GM23248 (cell line): Measurements from ENCODE around the gene TRPV2. TPM values are rescaled to one million over a fixed set of nuclear protein-coding genes. Genes with fewer than 3 reads are reported as not detected.
"Not testable (repeated sequence)": the region's sequence is repeated elsewhere in the genome, so short reads cannot be mapped to it uniquely, and the experiment has no call there.

Experiments
- DNase-seq: peaks from one replicate; pipeline ENCODE4 v3.0.0-alpha.2; 2015
- H2AFZ ChIP-seq: fragments of 200-600 bp; sonication (generic); 2 replicates; pipeline ENCODE4 v1.6.1; 2016; ENCODE audit warnings: antibody characterized with exemption
- H3F3A ChIP-seq: fragments of 200-600 bp; sonication (generic); 2 replicates; pipeline ENCODE4 v1.6.1; 2016; ENCODE audit warnings: mild to moderate bottlenecking, antibody characterized with exemption, mixed run types; ENCODE audit not compliant: insufficient read depth
- H3K27ac ChIP-seq: fragments of 200-600 bp; sonication (generic); 2 replicates; pipeline ENCODE4 v1.5.1; 2016; ENCODE audit warnings: mild to moderate bottlenecking
- H3K27me3 ChIP-seq: fragments of 200-600 bp; sonication (generic); replicated peaks from 2 replicates; pipeline ENCODE4 v1.6.1; 2016; ENCODE audit warnings: mild to moderate bottlenecking; ENCODE audit not compliant: insufficient read depth
- H3K36me3 ChIP-seq: fragments of 200-600 bp; sonication (generic); 2 replicates; pipeline ENCODE4 v1.6.1; 2016; ENCODE audit warnings: low read depth, mild to moderate bottlenecking
- H3K4me1 ChIP-seq: fragments of 200-600 bp; sonication (generic); 2 replicates; pipeline ENCODE4 v1.6.1; 2016; ENCODE audit warnings: mild to moderate bottlenecking; ENCODE audit not compliant: insufficient read depth
- H3K4me2 ChIP-seq: fragments of 200-600 bp; sonication (generic); one replicate; pipeline ENCODE4 v1.6.1; 2016; ENCODE audit warnings: mild to moderate bottlenecking; ENCODE audit not compliant: unreplicated experiment
- H3K4me3 ChIP-seq: fragments of 200-600 bp; sonication (generic); 2 replicates; pipeline ENCODE4 v1.5.1; 2016; ENCODE audit warnings: mild to moderate bottlenecking
- H3K79me2 ChIP-seq: fragments of 200-600 bp; sonication (generic); 2 replicates; pipeline ENCODE4 v1.6.1; 2016; ENCODE audit warnings: mild to moderate bottlenecking; ENCODE audit not compliant: insufficient read depth
- H3K9ac ChIP-seq: fragments of 200-600 bp; sonication (generic); 2 replicates; pipeline ENCODE4 v1.6.1; 2016; ENCODE audit warnings: mild to moderate bottlenecking
- H3K9me2 ChIP-seq: fragments of 200-600 bp; sonication (generic); 2 replicates; pipeline ENCODE4 v1.6.1; 2016; ENCODE audit warnings: mixed run types, mild to moderate bottlenecking, moderate library complexity; ENCODE audit not compliant: insufficient read depth
- H3K9me3 ChIP-seq: fragments of 200-600 bp; sonication (generic); one replicate; pipeline ENCODE4 v1.6.1; 2017; ENCODE audit warnings: low read depth
- H4K20me1 ChIP-seq: fragments of 200-600 bp; sonication (generic); 2 replicates; pipeline ENCODE4 v1.6.0; 2016; ENCODE audit not compliant: insufficient read depth
- EZH2 ChIP-seq: fragments of 200-600 bp; sonication (generic); IDR thresholded peaks from 2 replicates; pipeline ENCODE4 v1.6.1; 2018; ENCODE audit warnings: antibody characterized with exemption, mild to moderate bottlenecking; ENCODE audit not compliant: insufficient read depth, poor library complexity, severe bottlenecking
- EZH2phosphoT487 ChIP-seq: fragments of 200-600 bp; sonication (generic); IDR thresholded peaks from 2 replicates; pipeline ENCODE4 v1.6.1; 2018; ENCODE audit warnings: antibody characterized with exemption, moderate library complexity, mild to moderate bottlenecking, low read depth; ENCODE audit not compliant: insufficient read depth
- WGBS, 2 experiments: methylation state at CpG; one replicate each; pipeline ENCODE4 v1.1.6; 2015 to 2017; ENCODE audit warnings: low lambda C conversion rate in 2 of 2, low coverage in 1 of 2; ENCODE audit errors: missing lambda C conversion rate in 2 of 2; 5-methylcytosine and 5-hydroxymethylcytosine counted together
- in situ Hi-C: fragments of 300-500 bp; cut with MboI; formaldehyde crosslinking; loops from 2 replicates; pipeline ENCODE4 v1.15.0; 2020
- polyA plus RNA-seq: library from polyadenylated mRNA; unstranded; fragments of >200 nt; fragmentation: Nextera tagmentation; extraction: Ambion mirVana; gene quantifications from 2 replicates; pipeline ENCODE4 v1.2.1, GENCODE V29; 2016
- total RNA-seq: library from RNA; depleted of rRNA; stranded (reverse); fragments of >200 nt; shearing (Covaris generic); gene quantifications from 2 replicates; pipeline ENCODE4 v1.2.3, GENCODE V29; 2014

The TRPV2 gene
- total and polyA plus RNA-seq, 2 experiments from 2014 or later = 19.6 to 23.9 TPM

GRCh38 chr17:16383216-16383615, 32.2 kb upstream of the TRPV2 start:
- peaks cover 5% of the 10 kb centered on the region; the same call in 1 of the 2 replicates for H4K20me1 ChIP-seq
- H3K9ac ChIP-seq = no peak overlapping the region
- no peaks in the 10 kb centered on the region for H3K9me2 ChIP-seq
- peaks cover 36% of the 10 kb centered on the region for H3K79me2 ChIP-seq
- H3K27me3 ChIP-seq = no peaks in the 10 kb centered on the region
- DNase-seq = no peak
- TF ChIP-seq EZH2 = no peak
- no peak for TF ChIP-seq EZH2phosphoT487
- H3K4me3 ChIP-seq = peak overlapping the region; percentile 91; the same call in 1 of the 2 replicates
- H2AFZ ChIP-seq = no peak overlapping the region
- H3K27ac ChIP-seq = no peak overlapping the region
- in situ Hi-C loops = no loop called here
- no peaks in the 10 kb centered on the region for H3K9me3 ChIP-seq
- H3K36me3 ChIP-seq = peaks cover 15% of the 10 kb centered on the region
- 56 to 59% methylated on average over 4 of the region's 4 CpGs for WGBS, 2 experiments
- H3K4me1 ChIP-seq = peaks cover 21% of the 10 kb centered on the region
- H3F3A ChIP-seq = peaks cover 34% of the 10 kb centered on the region
- H3K4me2 ChIP-seq = peak overlapping the region; percentile 91

GRCh38 chr17:16383772-16384287, 31.5 kb upstream of the TRPV2 start:
- Histone ChIP-seq H2AFZ (no peak overlapping the region), H3K4me3 (no peak overlapping the region), H3K36me3 (peaks cover 15% of the 10 kb centered on the region), H3K4me2 (no peak overlapping the region), H3K9me2 (no peaks in the 10 kb centered on the region), H3K4me1 (peaks cover 15% of the 10 kb centered on the region), H3K9me3 (no peaks in the 10 kb centered on the region), H4K20me1 (peaks cover 5% of the 10 kb centered on the region; the same call in 1 of the 2 replicates), H3K27ac (no peak overlapping the region), H3K79me2 (peaks cover 36% of the 10 kb centered on the region), H3K9ac (no peak overlapping the region), H3K27me3 (no peaks in the 10 kb centered on the region), H3F3A (peaks cover 27% of the 10 kb centered on the region)
- in situ Hi-C loops = no loop called here
- 87 to 89% methylated on average over 5 of the region's 5 CpGs for WGBS, 2 experiments
- TF ChIP-seq EZH2 (no peak), EZH2phosphoT487 (no peak)
- no peak for DNase-seq

- H3F3A ChIP-seq = peaks cover 24% of the 10 kb centered on the region
- peaks cover 15% of the 10 kb centered on the region for H3K36me3 ChIP-seq
- no peak overlapping the region for H3K27ac ChIP-seq
- no peak overlapping the region for H3K4me2 ChIP-seq
- no peak for DNase-seq
- H3K9ac ChIP-seq = no peak overlapping the region
- no peaks in the 10 kb centered on the region for H3K9me2 ChIP-seq
- H3K79me2 ChIP-seq = peaks cover 36% of the 10 kb centered on the region
- in situ Hi-C loops = no loop called here
- peaks cover 15% of the 10 kb centered on the region for H3K4me1 ChIP-seq
- no peak overlapping the region for H3K4me3 ChIP-seq
- no peaks in the 10 kb centered on the region for H3K27me3 ChIP-seq
- H3K9me3 ChIP-seq = no peaks in the 10 kb centered on the region
- peaks cover 5% of the 10 kb centered on the region; the same call in 1 of the 2 replicates for H4K20me1 ChIP-seq
- no peak overlapping the region for H2AFZ ChIP-seq
- TF ChIP-seq EZH2 (no peak), EZH2phosphoT487 (no peak)
- WGBS, 2 experiments = 86 to 89% methylated on average over 5 of the region's 5 CpGs
Observed at GRCh38 chr17:16384557-16384956, 30.8 kb upstream of the TRPV2 start.

GRCh38 chr17:16386126-16386507, 29.3 kb upstream of the TRPV2 start:
- Histone ChIP-seq H3K4me2 (peak overlapping the region; percentile 52), H3F3A (peaks cover 24% of the 10 kb centered on the region), H2AFZ (peak overlapping the region; percentile 80), H3K36me3 (peaks cover 15% of the 10 kb centered on the region), H3K27ac (peak overlapping the region; percentile 18; the same call in 1 of the 2 replicates), H3K4me1 (peaks cover 15% of the 10 kb centered on the region), H3K4me3 (peak overlapping the region; percentile 71), H3K9ac (peak overlapping the region; percentile 46; the same call in 1 of the 2 replicates), H3K79me2 (peaks cover 34% of the 10 kb centered on the region)
- WGBS, 2 experiments = 18 to 19% methylated on average over 20 to 23 of the region's 23 CpGs
- DNase-seq, in situ Hi-C loops, H3K9me2 ChIP-seq, H3K9me3 ChIP-seq, H3K27me3 ChIP-seq, H4K20me1 ChIP-seq: not testable (repeated sequence)

GRCh38 chr17:16391451-16391850, 23.9 kb upstream of the TRPV2 start:
- no peaks in the 10 kb centered on the region for H3K27me3 ChIP-seq
- DNase-seq = no peak
- no peaks in the 10 kb centered on the region for H4K20me1 ChIP-seq
- no peaks in the 10 kb centered on the region for H3K4me1 ChIP-seq
- no peak overlapping the region for H3K4me2 ChIP-seq
- H3K9me3 ChIP-seq = no peaks in the 10 kb centered on the region
- H3K27ac ChIP-seq = no peak overlapping the region
- H3K79me2 ChIP-seq = no peaks in the 10 kb centered on the region
- H3F3A ChIP-seq = no peaks in the 10 kb centered on the region
- H3K4me3 ChIP-seq = no peak overlapping the region
- H3K9me2 ChIP-seq = no peaks in the 10 kb centered on the region
- H3K9ac ChIP-seq = no peak overlapping the region
- no peaks in the 10 kb centered on the region for H3K36me3 ChIP-seq
- H2AFZ ChIP-seq = no peak overlapping the region
- in situ Hi-C loops = no loop called here
- no peak for TF ChIP-seq EZH2phosphoT487
- no peak for TF ChIP-seq EZH2
- WGBS, 2 experiments = 94 to 96% methylated on average over 13 of the region's 13 CpGs

GRCh38 chr17:16392491-16392890, 22.9 kb upstream of the TRPV2 start:
- H3K4me3 ChIP-seq, in situ Hi-C loops, H4K20me1 ChIP-seq, DNase-seq, H3K9me2 ChIP-seq, H3K4me1 ChIP-seq, H3K4me2 ChIP-seq, H3K36me3 ChIP-seq, H3K9ac ChIP-seq, H3K79me2 ChIP-seq, H3K27me3 ChIP-seq, H3K27ac ChIP-seq, H2AFZ ChIP-seq, H3K9me3 ChIP-seq, H3F3A ChIP-seq: not testable (repeated sequence)
- 90 to 92% methylated on average over 11 of the region's 11 CpGs for WGBS, 2 experiments

GRCh38 chr17:16395887-16396286, 19.5 kb upstream of the TRPV2 start:
- DNase-seq, in situ Hi-C loops: not testable (repeated sequence)

More at GRCh38 chr17:16395887-16396286, 19.5 kb upstream of the TRPV2 start:
- not testable (repeated sequence) for H3K36me3 ChIP-seq, H3K27me3 ChIP-seq, H3K27ac ChIP-seq, H3K9me2 ChIP-seq, H3K4me3 ChIP-seq, H4K20me1 ChIP-seq, H3K79me2 ChIP-seq, H3K9me3 ChIP-seq, H3F3A ChIP-seq, H3K9ac ChIP-seq, H2AFZ ChIP-seq, H3K4me2 ChIP-seq, H3K4me1 ChIP-seq
- 13 to 16% methylated on average over 4 of the region's 4 CpGs for WGBS, 2 experiments
